Measurements from ENCODE around the gene TMEM260.
"Not testable (repeated sequence)": the region's sequence is repeated elsewhere in the genome, so short reads cannot be mapped to it uniquely, and the experiment has no call there.

The TMEM260 gene

GRCh38 chr14:56594428-56594827, 14.8 kb downstream of the TMEM260 start:
- no peak for TF ChIP-seq CTCF (IDR thresholded peaks at IDR 0.05)
- H3K27ac ChIP-seq, result no peak overlapping the region
- H3K4me3 ChIP-seq, result no peak overlapping the region
- DNase-seq (ENCODE audit: low spot score), result no peak

DNA sequence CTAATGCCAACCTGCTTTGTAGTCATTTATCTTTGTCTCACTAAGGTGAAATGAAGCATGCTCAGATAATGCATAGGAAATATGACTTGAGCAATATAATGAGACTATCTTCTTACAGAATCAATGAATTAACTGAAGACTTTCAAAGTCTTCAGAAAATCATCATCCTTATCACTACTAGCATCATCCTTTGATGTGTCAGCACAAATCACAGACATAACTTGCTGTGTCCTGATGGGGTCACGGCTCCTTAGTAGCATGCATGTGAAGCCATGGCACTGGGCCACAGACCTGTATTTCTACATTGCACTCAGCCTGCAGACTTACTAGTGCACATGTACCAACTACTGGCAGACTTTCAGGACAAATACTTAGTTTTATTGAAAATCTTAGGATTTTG, 18.9 kb downstream of the TMEM260 start:
- DNase-seq (ENCODE audit: low spot score), result no peak
- Histone ChIP-seq H3K27ac (no peak overlapping the region), H3K4me3 (no peak overlapping the region)
- no peak for TF ChIP-seq CTCF (IDR thresholded peaks at IDR 0.05)

DNA sequence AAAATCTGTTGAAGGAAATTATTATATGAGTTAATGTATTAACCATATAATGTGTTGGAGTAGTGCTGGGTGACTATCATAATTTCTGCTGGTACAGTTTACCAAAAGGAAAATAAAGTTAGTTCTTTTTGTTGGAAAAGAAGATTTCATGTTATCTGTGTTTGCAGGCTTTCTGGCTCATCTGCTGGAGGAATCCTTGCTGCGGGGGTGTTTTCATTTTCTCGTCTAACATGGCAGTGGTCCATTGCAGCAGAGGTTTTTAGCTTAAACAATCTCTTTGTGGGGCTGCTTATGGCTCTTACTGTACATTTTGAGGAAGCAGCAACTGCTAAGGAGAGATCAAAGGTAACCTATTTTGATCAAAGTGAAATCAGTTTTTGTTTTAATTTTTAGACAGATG, 24.1 kb downstream of the TMEM260 start:
- TF ChIP-seq CTCF (IDR thresholded peaks at IDR 0.05), result no peak
- DNase-seq (ENCODE audit: low spot score), result no peak
- Histone ChIP-seq H3K27ac (no peak overlapping the region), H3K4me3 (no peak overlapping the region)

DNA sequence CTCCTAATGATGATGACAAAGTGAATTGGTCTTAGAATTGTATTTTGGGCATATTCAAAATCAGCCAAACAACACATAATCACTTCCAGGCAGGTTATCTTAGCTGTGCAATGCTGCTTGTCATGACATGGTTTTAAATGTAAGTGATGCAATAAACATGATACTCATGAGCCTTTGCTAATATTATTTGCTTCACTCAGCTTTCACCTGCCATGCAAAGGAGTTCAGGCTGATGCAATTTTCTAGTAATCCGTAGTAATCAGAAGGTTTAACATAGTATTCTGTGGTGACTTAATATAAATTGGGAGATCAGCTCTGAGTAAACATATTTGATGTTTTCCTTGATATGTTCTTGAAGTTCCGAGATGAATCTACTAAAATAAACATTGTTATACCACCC, 29.1 kb downstream of the TMEM260 start:
- H3K4me3 ChIP-seq, result no peak overlapping the region
- no peak overlapping the region for H3K27ac ChIP-seq
- no peak for TF ChIP-seq CTCF (IDR thresholded peaks at IDR 0.05)
- DNase-seq (ENCODE audit: low spot score), result no peak

DNA sequence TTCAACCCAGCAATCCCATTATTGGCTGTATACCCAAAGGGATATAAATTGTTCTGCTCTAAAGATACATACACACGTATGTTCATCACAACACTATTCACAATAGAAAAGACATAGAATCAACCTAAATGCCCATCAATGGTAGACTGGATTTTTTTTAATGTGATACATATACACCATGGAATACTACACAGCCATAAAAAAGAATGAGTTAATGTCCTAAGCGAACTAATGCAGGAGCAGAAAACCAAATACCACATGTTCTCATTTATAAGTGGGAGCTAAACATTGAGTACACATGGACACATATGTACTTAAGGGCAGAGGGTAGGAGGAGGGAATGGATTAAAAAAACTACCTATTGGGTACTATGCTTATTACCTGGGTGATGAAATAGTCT, 32.1 kb downstream of the TMEM260 start:
- H3K4me3 ChIP-seq; H3K27ac ChIP-seq; DNase-seq (ENCODE audit: low spot score): not testable (repeated sequence)

DNA sequence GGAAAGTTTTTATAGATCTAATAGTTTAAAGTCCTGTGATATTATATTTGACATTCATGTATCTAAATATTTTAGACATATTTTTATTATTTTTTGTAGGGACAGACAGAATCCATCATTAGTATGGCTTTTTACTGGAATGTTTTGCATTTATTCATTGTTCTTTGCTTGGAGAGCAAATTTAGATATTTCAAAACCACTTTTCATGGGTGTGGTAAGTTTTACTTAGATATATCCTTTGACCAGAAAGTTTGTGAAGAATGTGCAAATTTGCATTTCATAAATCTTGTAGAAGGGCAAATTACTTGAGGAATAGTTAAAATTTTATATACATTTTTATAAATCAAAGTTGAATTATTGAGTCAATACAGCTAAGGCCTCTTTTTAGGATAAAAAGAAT, 37.5 kb downstream of the TMEM260 start:
- Histone ChIP-seq H3K4me3 (no peak overlapping the region), H3K27ac (no peak overlapping the region)
- no peak for DNase-seq (ENCODE audit: low spot score)
- TF ChIP-seq CTCF (IDR thresholded peaks at IDR 0.05), result no peak

GRCh38 chr14:56630707-56631106, 51.1 kb downstream of the TMEM260 start:
- DNase-seq (ENCODE audit: low spot score), result no peak
- H3K4me3 ChIP-seq, result no peak overlapping the region
- H3K27ac ChIP-seq, result no peak overlapping the region
- no peak for TF ChIP-seq CTCF (IDR thresholded peaks at IDR 0.05)

DNA sequence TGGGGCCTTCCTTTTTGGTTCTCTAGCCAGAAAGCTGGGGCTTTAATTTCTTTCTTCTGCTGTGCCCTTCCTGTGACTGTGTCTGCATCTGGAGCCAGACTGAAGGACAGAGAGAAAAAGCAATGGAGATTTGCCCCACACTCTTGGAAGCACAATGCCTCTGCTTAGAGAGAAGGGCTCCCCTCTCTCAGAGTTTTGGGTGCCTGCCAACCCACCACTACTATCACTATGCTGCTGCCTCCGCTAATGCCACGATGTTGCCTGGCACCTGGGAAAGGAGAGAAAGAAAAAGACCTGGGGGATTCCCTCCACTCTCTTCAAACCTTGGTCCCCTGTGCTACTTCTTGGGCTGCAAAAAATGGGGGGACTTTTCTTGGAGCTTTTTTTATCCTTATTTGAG, 52.6 kb downstream of the TMEM260 start:
- no peak overlapping the region for H3K27ac ChIP-seq
- no peak overlapping the region for H3K4me3 ChIP-seq
- no peak for TF ChIP-seq CTCF (IDR thresholded peaks at IDR 0.05)
- DNase-seq (ENCODE audit: low spot score), result no peak

All from coronary artery (tissue), 2 donors.